ENCODE measurements around the gene HOXA7. TPM values are rescaled to one million over a fixed set of nuclear protein-coding genes. Genes with fewer than 3 reads are reported as not detected.

HOXA7 gene
- total and polyA plus RNA-seq, 9 donors = 0.23 to 4.5 (median 0.75) TPM

- H3K9me3 ChIP-seq = peaks cover 0 to 5% of the 10 kb centered on the region in 2 donors
- no peak overlapping the region for H3K27ac ChIP-seq
- TF ChIP-seq CTCF (IDR thresholded peaks at IDR 0.05) = no peak
- no peak for TF ChIP-seq EP300 (IDR thresholded peaks at IDR 0.05)
- no peak for TF ChIP-seq POLR2A (IDR thresholded peaks at IDR 0.05)
- intact Hi-C loops (cut with DNase I) = no loop called here
- no peaks in the 10 kb centered on the region for H3K36me3 ChIP-seq
- no peaks in the 10 kb centered on the region for H3K27me3 ChIP-seq
- no peak overlapping the region for H3K4me3 ChIP-seq
- H3K4me1 ChIP-seq (ENCODE audit: insufficient read depth) = no peaks in the 10 kb centered on the region
- 26 to 53% (median 34%) methylated on average over 43 of the region's 43 CpGs for WGBS, 3 donors
- DNase-seq = peak in 1 of 5 donors; percentile 45
Observed at GRCh38 chr7:27124096-27124901, 32.2 kb downstream of the HOXA7 start.

GRCh38 chr7:27123477-27124053 is 32.9 kb downstream of the HOXA7 start:
- Histone ChIP-seq H3K9me3 (no peaks in the 10 kb centered on the region), H3K4me3 (no peak overlapping the region), H3K27me3 (no peaks in the 10 kb centered on the region), H3K4me1 (ENCODE audit: insufficient read depth) (no peaks in the 10 kb centered on the region), H3K36me3 (no peaks in the 10 kb centered on the region), H3K27ac (no peak overlapping the region)
- intact Hi-C loops (cut with DNase I) = no loop called here
- TF ChIP-seq POLR2A (IDR thresholded peaks at IDR 0.05) (no peak), CTCF (IDR thresholded peaks at IDR 0.05) (no peak)
- WGBS, 3 donors = 34 to 58% (median 45%) methylated on average over 26 of the region's 26 CpGs
- DNase-seq = no peak

GRCh38 chr7:27123007-27123476 is 33.4 kb downstream of the HOXA7 start:
- Histone ChIP-seq H3K9me3 (no peaks in the 10 kb centered on the region), H3K4me1 (ENCODE audit: insufficient read depth) (no peaks in the 10 kb centered on the region), H3K27ac (no peak overlapping the region), H3K27me3 (no peaks in the 10 kb centered on the region), H3K36me3 (no peaks in the 10 kb centered on the region), H3K4me3 (no peak overlapping the region)
- intact Hi-C loops (cut with DNase I) = no loop called here
- DNase-seq = no peak
- WGBS, 3 donors = 40 to 67% (median 45%) methylated on average over 14 of the region's 14 CpGs
- TF ChIP-seq POLR2A (IDR thresholded peaks at IDR 0.05) (no peak), EP300 (IDR thresholded peaks at IDR 0.05) (no peak), CTCF (IDR thresholded peaks at IDR 0.05) (no peak)

- intact Hi-C loops (cut with DNase I) = no loop called here
- WGBS, 3 donors = 45 to 67% (median 50%) methylated on average over 42 of the region's 42 CpGs
- TF ChIP-seq CTCF (IDR thresholded peaks at IDR 0.05) (no peak), EP300 (IDR thresholded peaks at IDR 0.05) (no peak), POLR2A (IDR thresholded peaks at IDR 0.05) (no peak)
- H3K36me3 ChIP-seq = no peaks in the 10 kb centered on the region
- no peak overlapping the region for H3K27ac ChIP-seq
- H3K4me3 ChIP-seq = no peak overlapping the region
- H3K27me3 ChIP-seq = no peaks in the 10 kb centered on the region
- no peak for DNase-seq
- no peaks in the 10 kb centered on the region for H3K4me1 ChIP-seq (ENCODE audit: insufficient read depth)
- no peaks in the 10 kb centered on the region for H3K9me3 ChIP-seq
Observed at GRCh38 chr7:27122077-27122910, 34.2 kb downstream of the HOXA7 start.

All from ovary (tissue), 9 donors.